Gastrocnemius medialis (tissue), 4 donors: ENCODE data around the gene CLPSL1. TPM values are rescaled to one million over a fixed set of nuclear protein-coding genes. Genes with fewer than 3 reads are reported as not detected.

ENCODE experiments used
- ATAC-seq, 2 donors: fragments of 150-250 bp; one replicate each; pipeline ENCODE4 v1.9.1; 2016
- DNase-seq, 2 donors: peaks; one replicate each; pipeline ENCODE4 v3.0.0-alpha.2; 2019
- H3K27ac ChIP-seq, 4 donors: fragments of 200-600 bp; sonication (generic); 1 replicate in 1 of 4; 2 replicates in 3 of 4; pipeline ENCODE4 v1.5.1; 2016 to 2018; ENCODE audit warnings: mild to moderate bottlenecking in 2 of 4, moderate library complexity in 1 of 4
- H3K27me3 ChIP-seq, 3 donors: fragments of 200-600 bp; sonication (generic) in 2 of 3; 1 replicate in 1 of 3; 2 replicates in 2 of 3; pipeline versions ENCODE4 v1.5.1 to v1.6.0; 2016 to 2019; ENCODE audit warnings: mild to moderate bottlenecking in 1 of 3, moderate library complexity in 1 of 3
- H3K36me3 ChIP-seq, 2 donors: fragments of 200-600 bp; sonication (generic) in 1 of 2; one replicate each; pipeline ENCODE4 v1.5.1; 2017 to 2018
- H3K4me1 ChIP-seq, 2 donors: fragments of 200-600 bp; sonication (generic) in 1 of 2; one replicate each; pipeline ENCODE4 v1.5.1; 2016 to 2017; ENCODE audit warnings: mild to moderate bottlenecking in 2 of 2
- H3K4me3 ChIP-seq, 4 donors: fragments of 200-600 bp; sonication (generic) in 3 of 4; 1 replicate in 1 of 4; 2 replicates in 3 of 4; pipeline ENCODE4 v1.5.1; 2016 to 2019; ENCODE audit warnings: mild to moderate bottlenecking in 2 of 4
- H3K9me3 ChIP-seq, 3 donors: fragments of 200-600 bp; sonication (generic) in 2 of 3; 1 replicate in 1 of 3; 2 replicates in 2 of 3; pipeline ENCODE4 v1.5.1; 2016 to 2019
- POLR2A ChIP-seq, 2 donors: fragments of 450-650 bp; IDR thresholded peaks; one replicate each; pipeline ENCODE4 v1.6.1; 2017; ENCODE audit warnings: antibody characterized with exemption in 2 of 2, mild to moderate bottlenecking in 2 of 2, moderate library complexity in 2 of 2
- in situ Hi-C, 4 donors: fragments of 200-750 bp; cut with MboI; loops; one replicate each; pipeline versions ENCODE4 v1.15.0 to v1.8.0; 2017; ENCODE audit warnings: low sequenced_read_pairs in 4 of 4
- intact Hi-C: fragments of 100-400 bp; cut with DNase I; formaldehyde crosslinking; loops from one replicate; pipeline ENCODE4 v1.15.1; 2023; ENCODE audit warnings: low total_unique reads
- total RNA-seq, 4 donors: library from RNA; depleted of rRNA; stranded (reverse); fragments of >200 nt; gene quantifications; one replicate each; pipeline versions ENCODE4 v1.1.0 to v1.2.3, GENCODE V29; 2016
- TF ChIP-seq, protein P1 (sequence below), 5 experiments: fragments of 450-650 bp in 3 of 5; fragments of 200-600 bp in 2 of 5; sonication (generic) in 2 of 5; IDR thresholded peaks in 4 of 5; conservative IDR thresholded peaks in 1 of 5; 1 replicate in 4 of 5; 2 replicates in 1 of 5; pipeline ENCODE4 v1.5.1; 2016 to 2019; ENCODE audit warnings: antibody characterized with exemption in 5 of 5, mild to moderate bottlenecking in 3 of 5, moderate library complexity in 3 of 5

Gene CLPSL1
- total RNA-seq, 4 donors from 2014 or later, result not detected

DNA sequence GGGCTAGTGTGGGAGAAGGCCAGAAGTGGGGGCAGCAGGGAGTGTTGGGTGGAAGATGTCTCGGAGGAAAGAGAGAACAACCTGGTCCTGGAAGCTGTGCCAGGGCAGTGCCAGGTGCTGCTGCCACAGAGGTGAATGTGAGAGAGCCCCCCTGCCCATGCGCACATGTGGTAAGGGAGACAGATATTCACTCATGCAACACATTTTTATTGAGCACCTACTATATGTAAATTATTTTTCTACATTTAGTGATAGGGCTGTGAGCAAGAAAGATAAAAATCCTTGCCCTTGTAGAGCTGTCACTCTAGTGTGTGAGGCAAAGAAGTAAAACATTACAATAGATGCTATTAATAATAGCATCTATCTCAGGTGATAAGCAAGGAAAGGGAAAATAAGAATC is 471 bp downstream of the CLPSL1 start:
- intact Hi-C loops, result no loop called here
- H3K27me3 ChIP-seq, result peaks cover 25 to 44% (median 34%) of the 10 kb centered on the region in 3 donors

DNA sequence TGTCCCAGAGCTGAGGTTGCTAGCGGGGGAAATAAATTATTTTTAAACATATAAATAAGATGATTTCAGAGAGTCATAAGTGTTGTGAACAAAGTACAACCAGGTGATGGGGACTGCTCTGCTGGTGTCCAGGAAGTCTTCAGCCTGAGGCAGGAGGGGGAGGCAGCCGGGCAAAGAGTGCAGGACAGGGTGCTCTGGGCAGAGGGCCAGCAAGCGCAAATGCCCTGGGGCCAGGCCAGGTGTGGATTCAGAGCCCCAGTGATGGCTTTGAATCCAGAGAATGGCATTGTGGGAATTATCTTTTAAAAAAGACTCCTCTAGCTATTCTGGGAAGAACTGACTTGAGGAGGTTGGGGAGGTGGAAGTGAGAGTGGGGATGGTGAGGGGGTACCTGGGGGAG is 1.6 kb downstream of the CLPSL1 start:
- Histone ChIP-seq H3K27me3 (peaks cover 27 to 51% (median 34%) of the 10 kb centered on the region in 3 donors), H3K4me1 (no peaks in the 10 kb centered on the region), H3K9me3 (no peaks in the 10 kb centered on the region), H3K27ac (no peak overlapping the region), H3K4me3 (no peak overlapping the region), H3K36me3 (no peaks in the 10 kb centered on the region)
- no peak for DNase-seq
- intact Hi-C loops, result no loop called here
- in situ Hi-C loops, result no loop called here
- no peak for ATAC-seq
- TF ChIP-seq, protein P1, sequence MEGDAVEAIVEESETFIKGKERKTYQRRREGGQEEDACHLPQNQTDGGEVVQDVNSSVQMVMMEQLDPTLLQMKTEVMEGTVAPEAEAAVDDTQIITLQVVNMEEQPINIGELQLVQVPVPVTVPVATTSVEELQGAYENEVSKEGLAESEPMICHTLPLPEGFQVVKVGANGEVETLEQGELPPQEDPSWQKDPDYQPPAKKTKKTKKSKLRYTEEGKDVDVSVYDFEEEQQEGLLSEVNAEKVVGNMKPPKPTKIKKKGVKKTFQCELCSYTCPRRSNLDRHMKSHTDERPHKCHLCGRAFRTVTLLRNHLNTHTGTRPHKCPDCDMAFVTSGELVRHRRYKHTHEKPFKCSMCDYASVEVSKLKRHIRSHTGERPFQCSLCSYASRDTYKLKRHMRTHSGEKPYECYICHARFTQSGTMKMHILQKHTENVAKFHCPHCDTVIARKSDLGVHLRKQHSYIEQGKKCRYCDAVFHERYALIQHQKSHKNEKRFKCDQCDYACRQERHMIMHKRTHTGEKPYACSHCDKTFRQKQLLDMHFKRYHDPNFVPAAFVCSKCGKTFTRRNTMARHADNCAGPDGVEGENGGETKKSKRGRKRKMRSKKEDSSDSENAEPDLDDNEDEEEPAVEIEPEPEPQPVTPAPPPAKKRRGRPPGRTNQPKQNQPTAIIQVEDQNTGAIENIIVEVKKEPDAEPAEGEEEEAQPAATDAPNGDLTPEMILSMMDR (IDR thresholded peaks at IDR 0.05 in 4 of 5, conservative IDR thresholded peaks at IDR 0.05 in 1 of 5), result no peak
- no peak for TF ChIP-seq POLR2A (IDR thresholded peaks at IDR 0.05)

More for the DNA sequence above, 471 bp downstream of the CLPSL1 start:
- Histone ChIP-seq H3K4me1 (peaks cover 0 to 6% of the 10 kb centered on the region in 2 donors), H3K4me3 (no peak overlapping the region), H3K9me3 (no peaks in the 10 kb centered on the region), H3K36me3 (no peaks in the 10 kb centered on the region), H3K27ac (no peak overlapping the region)
- no peak for TF ChIP-seq POLR2A (IDR thresholded peaks at IDR 0.05)
- TF ChIP-seq, protein P1 (IDR thresholded peaks at IDR 0.05 in 4 of 5, conservative IDR thresholded peaks at IDR 0.05 in 1 of 5), result no peak
- in situ Hi-C loops, result no loop called here
- DNase-seq, result no peak
- no peak for ATAC-seq

- no peaks in the 10 kb centered on the region for H3K36me3 ChIP-seq
- peaks cover 24 to 58% (median 41%) of the 10 kb centered on the region in 3 donors for H3K27me3 ChIP-seq
- intact Hi-C loops, result no loop called here
Measured at GRCh38 chr6:35784200-35784599, 3.4 kb downstream of the CLPSL1 start.

GRCh38 chr6:35786272-35786671 is 5.5 kb downstream of the CLPSL1 start:
- no peak for DNase-seq
- Histone ChIP-seq H3K4me1 (no peaks in the 10 kb centered on the region), H3K27ac (no peak overlapping the region), H3K4me3 (no peak overlapping the region), H3K36me3 (no peaks in the 10 kb centered on the region), H3K9me3 (no peaks in the 10 kb centered on the region), H3K27me3 (peaks cover 24 to 48% (median 44%) of the 10 kb centered on the region in 3 donors)
- ATAC-seq, result no peak
- no peak for TF ChIP-seq POLR2A (IDR thresholded peaks at IDR 0.05)
- TF ChIP-seq, protein P1 (IDR thresholded peaks at IDR 0.05 in 4 of 5, conservative IDR thresholded peaks at IDR 0.05 in 1 of 5), result no peak
- intact Hi-C loops (no loop called here), in situ Hi-C loops (no loop called here)

More at GRCh38 chr6:35784200-35784599, 3.4 kb downstream of the CLPSL1 start:
- no peaks in the 10 kb centered on the region for H3K9me3 ChIP-seq
- DNase-seq (no peak), ATAC-seq (no peak)
- TF ChIP-seq, protein P1 (IDR thresholded peaks at IDR 0.05 in 4 of 5, conservative IDR thresholded peaks at IDR 0.05 in 1 of 5), result no peak
- no peak for TF ChIP-seq POLR2A (IDR thresholded peaks at IDR 0.05)
- H3K4me3 ChIP-seq, result no peak overlapping the region
- in situ Hi-C loops, result no loop called here
- H3K4me1 ChIP-seq, result no peaks in the 10 kb centered on the region
- no peak overlapping the region for H3K27ac ChIP-seq

GRCh38 chr6:35786810-35787209 is 6.0 kb downstream of the CLPSL1 start:
- no peaks in the 10 kb centered on the region for H3K36me3 ChIP-seq
- intact Hi-C loops, result loop anchor here (1.0 kb wide), 1 partner anchor 10 kb away; the partner anchor contains the start of gene CLPS
- ATAC-seq, result no peak

More at GRCh38 chr6:35786810-35787209, 6.0 kb downstream of the CLPSL1 start:
- DNase-seq, result no peak
- peaks cover 24 to 46% (median 44%) of the 10 kb centered on the region in 3 donors for H3K27me3 ChIP-seq
- no peak overlapping the region for H3K27ac ChIP-seq
- TF ChIP-seq, protein P1 (IDR thresholded peaks at IDR 0.05 in 4 of 5, conservative IDR thresholded peaks at IDR 0.05 in 1 of 5), result no peak
- no peak for TF ChIP-seq POLR2A (IDR thresholded peaks at IDR 0.05)
- H3K9me3 ChIP-seq, result no peaks in the 10 kb centered on the region
- H3K4me1 ChIP-seq, result no peaks in the 10 kb centered on the region
- in situ Hi-C loops, result no loop called here
- no peak overlapping the region for H3K4me3 ChIP-seq
